ENCODE results near the gene TMEM45A.
"Not testable (repeated sequence)": the region's sequence is repeated elsewhere in the genome, so short reads cannot be mapped to it uniquely, and the experiment has no call there.

TMEM45A gene

DNA sequence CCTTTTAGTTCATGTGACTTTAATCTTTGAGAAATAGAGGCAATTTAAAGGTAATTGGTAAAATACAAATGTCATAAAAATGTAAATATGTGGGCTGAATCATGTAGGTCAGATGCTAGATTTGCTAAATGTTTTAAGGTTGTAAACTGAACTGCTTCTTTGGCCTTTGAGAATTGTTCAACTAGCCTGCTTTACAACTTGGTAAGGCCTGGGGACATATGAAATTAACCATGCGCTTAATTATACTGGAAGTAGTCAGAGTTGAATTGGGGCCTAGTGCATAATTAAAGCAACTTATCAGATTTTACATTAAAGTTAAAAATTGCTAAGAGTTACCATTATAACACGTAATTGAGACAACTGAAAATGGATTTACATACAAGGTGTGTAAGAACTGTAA, 21.0 kb upstream of the TMEM45A start:
- TF ChIP-seq, protein P1, sequence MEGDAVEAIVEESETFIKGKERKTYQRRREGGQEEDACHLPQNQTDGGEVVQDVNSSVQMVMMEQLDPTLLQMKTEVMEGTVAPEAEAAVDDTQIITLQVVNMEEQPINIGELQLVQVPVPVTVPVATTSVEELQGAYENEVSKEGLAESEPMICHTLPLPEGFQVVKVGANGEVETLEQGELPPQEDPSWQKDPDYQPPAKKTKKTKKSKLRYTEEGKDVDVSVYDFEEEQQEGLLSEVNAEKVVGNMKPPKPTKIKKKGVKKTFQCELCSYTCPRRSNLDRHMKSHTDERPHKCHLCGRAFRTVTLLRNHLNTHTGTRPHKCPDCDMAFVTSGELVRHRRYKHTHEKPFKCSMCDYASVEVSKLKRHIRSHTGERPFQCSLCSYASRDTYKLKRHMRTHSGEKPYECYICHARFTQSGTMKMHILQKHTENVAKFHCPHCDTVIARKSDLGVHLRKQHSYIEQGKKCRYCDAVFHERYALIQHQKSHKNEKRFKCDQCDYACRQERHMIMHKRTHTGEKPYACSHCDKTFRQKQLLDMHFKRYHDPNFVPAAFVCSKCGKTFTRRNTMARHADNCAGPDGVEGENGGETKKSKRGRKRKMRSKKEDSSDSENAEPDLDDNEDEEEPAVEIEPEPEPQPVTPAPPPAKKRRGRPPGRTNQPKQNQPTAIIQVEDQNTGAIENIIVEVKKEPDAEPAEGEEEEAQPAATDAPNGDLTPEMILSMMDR (IDR thresholded peaks at IDR 0.05; ENCODE audit: insufficient read depth, low read length, poor library complexity, severe bottlenecking), result no peak
- no peak for DNase-seq (ENCODE audit: extremely low read depth, insufficient read length)
- no peaks in the 10 kb centered on the region for H3K36me3 ChIP-seq (ENCODE audit: control insufficient read depth, insufficient read depth, low read length)
- H3K4me3 ChIP-seq (replicated peaks; ENCODE audit: low read depth, low read length), result no peak overlapping the region
- no peaks in the 10 kb centered on the region for H3K27me3 ChIP-seq (replicated peaks; ENCODE audit: control insufficient read depth, insufficient read depth, low read length)

DNA sequence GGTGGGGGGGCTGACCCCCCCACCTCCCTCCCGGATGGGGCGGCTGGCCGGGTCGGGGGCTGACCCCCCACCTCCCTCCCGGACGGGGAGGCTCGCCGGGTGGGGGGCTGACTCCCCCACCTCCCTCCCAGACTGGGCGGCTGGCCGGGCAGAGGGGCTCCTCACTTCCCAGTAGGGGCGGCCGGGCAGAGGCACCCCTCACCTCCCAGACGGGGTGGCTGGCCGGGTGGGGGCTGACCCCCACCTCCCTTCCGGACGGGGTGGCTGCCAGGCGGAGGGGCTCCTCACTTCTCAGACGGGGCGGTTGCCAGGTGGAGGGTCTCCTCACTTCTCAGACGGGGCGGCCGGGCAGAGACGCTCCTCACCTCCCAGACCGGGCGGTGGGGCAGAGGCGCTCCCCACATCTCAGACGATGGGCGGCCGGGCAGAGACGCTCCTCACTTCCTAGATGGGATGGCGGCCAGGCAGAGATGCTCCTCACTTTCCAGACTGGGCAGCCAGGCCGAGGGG, 14.5 kb upstream of the TMEM45A start:
- DNase-seq (ENCODE audit: extremely low read depth, insufficient read length); H3K27me3 ChIP-seq (replicated peaks; ENCODE audit: control insufficient read depth, insufficient read depth, low read length); H3K36me3 ChIP-seq (ENCODE audit: control insufficient read depth, insufficient read depth, low read length); H3K4me3 ChIP-seq (replicated peaks; ENCODE audit: low read depth, low read length): not testable (repeated sequence)

DNA sequence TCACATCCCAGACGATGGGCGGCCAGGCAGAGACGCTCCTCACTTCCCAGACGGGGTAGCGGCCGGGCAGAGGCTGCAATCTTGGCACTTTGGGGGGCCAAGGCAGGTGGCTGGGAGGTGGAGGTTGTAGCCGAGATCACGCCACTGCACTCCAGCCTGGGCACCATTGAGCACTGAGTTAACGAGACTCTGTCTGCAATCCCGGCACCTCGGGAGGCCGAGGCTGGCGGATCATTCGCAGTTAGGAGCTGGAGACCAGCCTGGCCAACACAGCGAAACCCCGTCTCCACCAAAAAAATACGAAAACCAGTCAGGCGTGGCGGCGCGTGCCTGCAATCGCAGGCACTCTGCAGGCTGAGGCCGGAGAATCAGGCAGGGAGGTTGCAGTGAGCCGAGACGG, 13.9 kb upstream of the TMEM45A start:
- H3K36me3 ChIP-seq (ENCODE audit: control insufficient read depth, insufficient read depth, low read length); H3K27me3 ChIP-seq (replicated peaks; ENCODE audit: control insufficient read depth, insufficient read depth, low read length); H3K4me3 ChIP-seq (replicated peaks; ENCODE audit: low read depth, low read length); DNase-seq (ENCODE audit: extremely low read depth, insufficient read length): not testable (repeated sequence)

DNA sequence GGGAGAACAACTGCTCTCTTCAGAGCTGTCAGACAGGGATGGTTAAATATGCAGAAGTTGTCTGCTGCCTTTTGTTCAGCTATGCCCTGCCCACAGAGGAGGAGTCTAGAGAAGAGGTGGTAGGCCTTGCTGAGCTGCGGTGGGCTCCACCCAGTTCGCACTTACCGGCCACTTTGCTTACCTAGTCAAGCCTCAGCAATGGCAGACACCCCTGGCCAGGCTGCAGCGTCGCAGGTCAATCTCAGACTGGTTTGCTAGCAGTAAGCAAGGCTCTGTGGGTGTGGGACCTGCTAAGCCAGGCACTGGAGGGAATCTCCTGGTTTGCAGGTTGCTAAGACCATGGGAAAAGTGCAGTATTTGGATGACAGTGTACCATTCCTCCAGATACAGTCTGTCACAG, 12.3 kb upstream of the TMEM45A start:
- H3K36me3 ChIP-seq (ENCODE audit: control insufficient read depth, insufficient read depth, low read length), result no peaks in the 10 kb centered on the region
- TF ChIP-seq, protein P1 (IDR thresholded peaks at IDR 0.05; ENCODE audit: insufficient read depth, low read length, poor library complexity, severe bottlenecking), result no peak
- no peak overlapping the region for H3K4me3 ChIP-seq (replicated peaks; ENCODE audit: low read depth, low read length)
- H3K27me3 ChIP-seq (replicated peaks; ENCODE audit: control insufficient read depth, insufficient read depth, low read length), result no peaks in the 10 kb centered on the region
- DNase-seq (ENCODE audit: extremely low read depth, insufficient read length), result no peak

DNA sequence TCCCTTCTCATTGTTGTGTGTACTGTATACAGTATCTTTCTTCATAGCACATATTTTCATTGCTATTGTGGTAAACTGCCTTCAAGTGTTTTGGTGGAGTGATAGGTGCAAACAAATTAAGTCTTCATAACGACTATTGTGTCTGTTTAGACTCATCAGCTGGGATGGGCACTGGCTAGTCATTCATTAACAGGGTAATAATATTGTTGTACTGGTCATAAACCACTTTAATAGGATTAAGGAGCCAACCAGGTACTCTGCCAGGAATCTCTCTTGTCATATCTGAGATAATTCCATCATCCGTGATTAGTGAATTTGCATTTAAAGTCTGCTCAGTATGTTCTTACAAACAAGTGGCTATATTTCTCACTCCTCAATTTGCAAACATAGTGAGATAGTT, 10.2 kb upstream of the TMEM45A start:
- TF ChIP-seq, protein P1 (IDR thresholded peaks at IDR 0.05; ENCODE audit: insufficient read depth, low read length, poor library complexity, severe bottlenecking), result no peak
- Histone ChIP-seq H3K4me3 (replicated peaks; ENCODE audit: low read depth, low read length) (no peak overlapping the region), H3K36me3 (ENCODE audit: control insufficient read depth, insufficient read depth, low read length) (no peaks in the 10 kb centered on the region), H3K27me3 (replicated peaks; ENCODE audit: control insufficient read depth, insufficient read depth, low read length) (no peaks in the 10 kb centered on the region)
- no peak for DNase-seq (ENCODE audit: extremely low read depth, insufficient read length)

DNA sequence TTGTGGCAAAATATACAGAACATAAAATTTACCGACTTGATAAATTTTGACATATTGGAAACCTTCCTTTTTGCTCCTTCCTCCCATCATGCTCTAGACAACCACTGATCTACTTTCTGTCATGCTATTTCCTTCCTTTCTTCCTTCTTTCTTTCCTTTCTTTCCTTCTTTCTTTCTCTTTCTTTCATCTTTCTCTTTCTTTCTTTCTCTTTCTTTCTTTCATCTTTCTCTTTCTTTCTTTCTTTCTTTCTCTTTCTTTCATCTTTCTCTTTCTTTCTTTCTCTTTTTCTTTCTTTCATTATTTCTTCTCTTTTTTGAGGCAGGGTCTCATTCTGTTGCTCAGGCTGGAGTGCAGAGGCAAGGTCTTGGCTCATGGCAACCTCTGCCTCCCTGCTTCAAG, 8.9 kb upstream of the TMEM45A start:
- TF ChIP-seq, protein P1 (IDR thresholded peaks at IDR 0.05; ENCODE audit: insufficient read depth, low read length, poor library complexity, severe bottlenecking), result no peak
- Histone ChIP-seq H3K27me3 (replicated peaks; ENCODE audit: control insufficient read depth, insufficient read depth, low read length) (no peaks in the 10 kb centered on the region), H3K4me3 (replicated peaks; ENCODE audit: low read depth, low read length) (no peak overlapping the region), H3K36me3 (ENCODE audit: control insufficient read depth, insufficient read depth, low read length) (no peaks in the 10 kb centered on the region)
- DNase-seq (ENCODE audit: extremely low read depth, insufficient read length), result no peak

DNA sequence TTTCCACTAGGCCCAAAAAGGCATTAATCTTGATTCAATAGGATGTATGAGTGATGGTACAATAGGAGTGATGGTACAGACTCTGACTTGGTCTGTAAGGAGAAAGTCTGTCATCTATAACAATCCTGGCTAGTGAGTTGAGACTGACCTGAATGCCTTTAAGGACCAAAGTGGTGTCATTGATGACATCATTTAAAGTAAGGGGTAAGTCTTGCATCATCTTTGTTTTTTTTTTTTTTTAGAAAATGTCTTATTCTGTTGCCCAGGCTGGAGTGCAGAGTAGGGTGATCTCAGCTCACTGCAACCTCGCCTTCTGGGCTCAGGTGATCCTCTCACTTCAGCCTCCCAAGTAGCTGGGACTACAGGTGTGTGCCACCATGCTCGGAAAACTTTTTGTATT, 5.6 kb upstream of the TMEM45A start:
- TF ChIP-seq, protein P1 (IDR thresholded peaks at IDR 0.05; ENCODE audit: insufficient read depth, low read length, poor library complexity, severe bottlenecking), result no peak
- Histone ChIP-seq H3K27me3 (replicated peaks; ENCODE audit: control insufficient read depth, insufficient read depth, low read length) (no peaks in the 10 kb centered on the region), H3K4me3 (replicated peaks; ENCODE audit: low read depth, low read length) (no peak overlapping the region), H3K36me3 (ENCODE audit: control insufficient read depth, insufficient read depth, low read length) (no peaks in the 10 kb centered on the region)
- DNase-seq (ENCODE audit: extremely low read depth, insufficient read length), result no peak

All from GM06990 (cell line).